ENCODE results near the gene KLRG1.
A peak's percentile ranks its signal among the peaks of the same experiment; 100 is the strongest.

Gene KLRG1

DNA sequence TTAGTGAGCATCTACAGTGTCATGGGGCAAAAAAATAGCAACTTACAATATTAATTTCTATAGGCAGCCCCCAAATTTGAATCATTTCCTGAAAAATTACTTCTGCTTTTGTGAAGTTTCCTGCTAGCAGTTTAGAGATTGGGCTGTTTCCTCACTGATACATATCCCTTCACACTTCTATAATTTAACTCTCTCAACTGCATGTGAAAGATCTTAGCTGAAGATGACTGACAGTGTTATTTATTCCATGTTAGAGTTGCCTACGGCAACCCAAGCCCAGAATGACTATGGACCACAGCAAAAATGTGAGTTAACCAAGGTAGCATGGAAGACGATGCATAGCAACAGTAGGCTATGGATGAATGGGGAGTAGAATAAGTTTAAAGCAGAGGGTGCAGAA lies at the start of gene KLRG1:
TSS of gene KLRG1 (plus strand) at position 134 of the 400 bp plus-strand sequence. CDS start at position 224, 90 bp downstream.
- DNase-seq: peak; percentile 14

DNA sequence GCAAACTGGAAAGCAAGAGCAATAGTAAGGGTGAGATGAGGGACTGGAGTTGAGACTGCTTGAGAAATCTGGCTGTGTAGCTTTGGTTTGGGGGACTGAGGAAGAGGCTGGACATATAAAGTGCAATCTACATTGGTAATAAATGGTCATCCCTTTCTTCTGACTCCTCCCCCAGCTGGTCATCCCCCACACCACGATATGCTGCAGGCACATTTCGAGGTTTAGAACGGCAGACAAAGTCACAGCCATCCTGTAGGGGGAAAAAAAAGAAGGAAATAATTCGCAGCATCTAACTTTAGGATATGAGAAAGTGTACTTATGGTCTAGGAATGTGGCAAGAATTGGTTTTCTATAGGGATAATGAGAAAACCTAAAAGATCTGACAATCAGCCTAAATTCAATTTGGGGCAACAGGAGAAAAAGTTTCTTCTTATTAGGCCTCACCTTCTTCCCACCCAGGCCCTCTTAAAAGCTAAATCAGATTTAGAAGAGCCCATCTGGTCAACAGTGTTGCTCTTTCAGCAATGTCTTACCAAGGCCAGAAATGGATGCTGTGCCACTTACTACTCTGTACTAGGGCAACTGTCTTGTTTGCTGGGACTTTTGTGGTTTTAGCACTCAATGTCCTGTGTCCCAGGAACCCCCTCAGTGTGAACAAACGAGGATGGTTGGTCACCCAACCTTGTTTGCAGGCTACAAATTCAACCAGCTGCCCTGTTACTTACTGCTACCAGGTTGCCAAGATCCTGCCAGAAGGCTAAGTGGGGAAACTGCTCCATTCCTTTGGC lies 47.5 kb upstream of the KLRG1 start:
- no peak for DNase-seq

DNA sequence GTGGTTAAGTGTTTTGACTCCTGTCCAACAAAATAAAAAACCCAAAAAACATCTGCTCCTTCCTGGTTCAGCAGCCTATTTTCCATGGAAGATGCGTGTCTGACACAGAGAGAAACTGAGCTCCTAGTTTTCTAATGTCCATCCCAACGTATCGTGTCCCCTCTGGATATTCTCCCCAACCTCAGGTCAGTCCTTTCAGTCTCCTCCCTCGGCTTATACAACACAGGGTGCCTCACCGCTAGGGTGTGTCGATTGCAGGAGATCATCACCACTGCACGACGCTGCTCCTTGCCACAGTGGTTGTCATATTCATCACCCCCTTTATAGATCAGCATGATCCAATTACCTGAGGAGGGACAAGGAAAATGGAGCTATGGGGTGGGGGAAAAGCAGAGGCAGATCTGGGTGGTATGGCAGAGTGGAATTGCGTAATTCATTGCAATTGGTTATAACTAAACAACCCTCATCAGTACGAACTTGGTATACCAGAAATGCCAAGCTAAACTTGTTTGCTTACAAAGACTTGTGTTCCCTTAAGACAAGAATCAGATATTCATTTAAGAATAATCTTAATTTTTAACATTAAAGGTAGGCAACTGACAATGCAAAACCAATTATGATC lies 45.7 kb upstream of the KLRG1 start:
- no peak for DNase-seq

DNA sequence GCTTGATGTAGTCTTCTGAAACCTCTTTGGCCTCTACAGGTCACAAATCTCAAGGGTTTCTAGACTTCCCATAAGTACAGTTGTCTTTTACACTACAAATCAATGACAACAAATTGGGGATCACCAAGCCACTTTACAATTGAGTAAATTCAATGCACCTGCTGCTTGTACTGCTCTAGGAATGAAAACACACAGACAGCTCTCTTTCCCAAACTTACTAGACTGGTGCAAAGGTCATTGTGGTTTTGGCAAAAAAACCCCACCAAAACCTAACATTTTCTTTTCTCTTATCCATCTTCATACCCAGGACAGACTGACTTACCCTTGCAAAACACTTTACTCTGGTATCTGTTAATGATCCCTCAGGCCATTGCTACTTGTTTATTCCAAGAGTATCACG lies 42.6 kb upstream of the KLRG1 start:
- DNase-seq: no peak

DNA sequence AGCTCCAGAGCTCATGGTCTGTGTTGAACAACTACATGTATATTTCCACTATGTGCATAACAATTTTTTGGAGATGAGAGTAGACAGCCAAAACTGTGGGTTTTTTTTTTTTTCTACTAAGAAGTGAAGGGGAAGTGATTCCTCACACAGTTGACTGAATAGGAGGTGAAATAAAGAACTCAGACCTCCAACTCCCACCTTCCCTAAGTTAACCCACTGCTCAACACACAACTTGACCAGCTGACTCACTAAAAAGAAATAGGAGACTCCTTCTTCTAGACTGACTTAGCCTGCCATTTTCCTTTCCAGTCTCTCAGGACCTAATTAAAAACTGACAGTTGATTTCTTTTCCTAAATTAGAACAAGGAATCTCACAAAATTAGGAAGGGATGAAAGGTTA lies 41.6 kb upstream of the KLRG1 start:
- no peak for DNase-seq

DNA sequence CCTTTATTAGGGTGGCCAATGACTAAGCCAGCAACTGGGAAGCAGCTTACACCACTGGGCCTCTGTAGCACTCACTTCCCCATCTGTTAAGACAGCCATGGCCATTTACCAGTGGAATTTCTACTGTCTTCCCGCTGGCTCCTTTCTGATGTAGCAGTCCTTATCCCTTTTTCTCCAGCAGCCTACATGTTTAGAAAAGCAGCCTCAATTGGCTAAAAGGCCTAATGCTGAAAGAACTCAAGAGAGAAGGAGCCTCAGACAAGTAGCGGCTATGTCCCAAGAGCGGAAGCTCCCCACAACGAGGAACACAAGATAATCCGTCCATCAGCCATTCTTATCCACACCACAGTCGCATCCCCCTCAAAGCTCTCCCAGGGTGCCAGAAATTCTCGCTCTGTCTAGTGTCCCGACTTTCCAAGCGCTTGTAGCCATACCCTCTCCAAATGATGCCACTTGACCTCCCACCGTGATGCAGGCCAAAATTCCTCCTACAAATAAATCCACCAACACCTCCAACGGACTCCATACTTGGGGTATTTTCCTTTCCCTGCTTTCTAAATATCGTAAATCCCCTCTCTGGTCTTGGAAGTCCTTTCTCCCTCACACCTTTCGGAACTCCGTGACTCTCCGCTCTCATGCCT lies 40.5 kb upstream of the KLRG1 start:
- DNase-seq: peak; percentile 32

DNA sequence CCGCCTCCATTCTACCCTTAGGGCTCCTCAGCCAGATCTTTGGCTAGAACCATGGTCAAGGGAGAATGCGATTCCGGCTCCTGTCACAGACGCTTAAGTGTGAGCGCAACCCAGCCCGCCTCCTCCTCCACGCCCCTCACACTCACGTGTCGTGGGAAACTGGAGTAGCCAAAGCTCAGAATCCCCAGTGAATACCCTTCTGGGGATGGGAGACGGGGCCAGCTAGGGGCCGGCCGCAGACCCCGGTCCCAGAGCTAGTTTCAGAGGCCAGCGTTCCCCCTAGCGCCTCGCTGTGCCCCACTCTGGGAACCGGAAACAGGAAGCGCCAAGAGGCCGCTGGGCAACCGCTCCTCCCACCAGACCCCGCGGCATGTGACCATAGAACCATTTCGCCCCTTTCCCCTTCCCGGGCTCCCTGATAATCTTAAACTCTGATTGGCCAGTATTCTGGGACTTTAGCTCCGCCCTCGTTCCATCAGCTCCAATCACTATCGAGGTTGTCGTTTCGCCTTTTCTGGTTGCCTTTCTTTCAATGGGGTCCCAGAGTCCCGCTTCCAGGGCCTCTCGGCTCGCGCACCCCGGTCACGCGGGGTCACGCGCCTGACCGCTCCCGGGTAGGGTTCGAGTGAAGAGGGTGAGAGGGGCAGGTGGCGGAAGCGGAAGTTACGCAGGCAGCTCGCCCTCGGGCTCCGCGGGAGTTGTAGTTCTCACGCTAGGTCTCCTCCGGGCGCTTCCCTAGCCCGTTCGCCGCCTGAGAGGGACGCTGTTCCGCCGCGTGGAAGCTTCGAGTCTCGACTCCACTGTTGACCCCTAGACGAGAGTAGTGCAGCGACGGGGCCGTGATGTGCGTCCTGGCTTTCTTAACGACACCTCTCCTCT lies 39.8 kb upstream of the KLRG1 start, which contains the start of gene M6PR:
TSS of gene M6PR (minus strand) at position 304 of the 879 bp plus-strand sequence. CDS start 3,241 bp downstream, outside the sequence.
- DNase-seq: peak; percentile 92

DNA sequence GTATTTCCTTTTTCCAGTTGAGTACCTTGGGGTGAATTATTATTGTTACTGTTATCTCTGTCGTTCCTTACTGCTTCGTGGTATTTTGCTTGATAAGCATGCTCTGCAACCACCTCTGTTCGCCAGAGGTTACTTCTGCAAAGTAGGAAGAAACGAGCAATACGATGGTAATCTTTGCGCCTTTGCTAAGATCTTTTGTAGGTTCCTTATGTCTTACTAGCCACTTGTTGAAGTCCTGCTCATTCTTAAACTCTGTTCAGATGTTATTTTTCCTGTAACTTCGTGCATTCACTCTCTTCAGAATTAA lies 39.2 kb upstream of the KLRG1 start:
- no peak for DNase-seq

DNA sequence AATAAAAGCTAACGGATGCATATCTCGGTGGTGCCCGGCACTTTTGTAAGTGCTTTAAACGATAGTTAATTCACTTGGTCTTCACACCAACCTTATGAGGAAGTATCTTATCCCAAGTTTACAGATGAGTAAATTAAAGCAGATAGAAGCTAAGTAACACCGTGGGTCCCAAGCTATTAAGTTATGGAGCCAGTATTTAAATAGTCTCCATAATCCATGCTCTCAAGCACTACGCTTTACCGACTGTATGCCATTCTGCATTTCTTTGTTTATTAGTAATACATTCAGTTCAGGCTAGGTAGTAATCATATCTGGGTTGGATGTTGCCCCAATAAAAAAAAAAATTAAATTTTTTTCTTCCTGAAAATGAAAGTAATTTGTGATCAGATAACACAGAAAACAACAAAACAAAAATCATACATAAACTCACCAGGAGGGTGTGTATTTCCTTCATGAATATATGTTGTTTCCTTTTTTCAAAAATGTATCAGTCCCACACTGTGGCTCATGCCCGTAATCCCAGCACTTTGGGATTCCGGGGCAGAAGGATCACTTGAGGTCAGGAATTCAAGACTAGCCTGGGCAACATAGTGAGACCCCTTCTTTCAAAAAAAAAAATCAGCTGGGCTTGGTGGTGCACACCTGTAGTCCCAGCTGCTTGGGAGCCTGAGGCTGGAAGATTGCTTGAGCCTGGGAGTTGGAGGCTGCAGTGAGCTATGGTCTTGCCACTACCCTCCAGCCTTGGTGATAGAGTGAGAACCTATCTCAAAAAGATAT lies 38.5 kb upstream of the KLRG1 start:
- DNase-seq: no peak

DNA sequence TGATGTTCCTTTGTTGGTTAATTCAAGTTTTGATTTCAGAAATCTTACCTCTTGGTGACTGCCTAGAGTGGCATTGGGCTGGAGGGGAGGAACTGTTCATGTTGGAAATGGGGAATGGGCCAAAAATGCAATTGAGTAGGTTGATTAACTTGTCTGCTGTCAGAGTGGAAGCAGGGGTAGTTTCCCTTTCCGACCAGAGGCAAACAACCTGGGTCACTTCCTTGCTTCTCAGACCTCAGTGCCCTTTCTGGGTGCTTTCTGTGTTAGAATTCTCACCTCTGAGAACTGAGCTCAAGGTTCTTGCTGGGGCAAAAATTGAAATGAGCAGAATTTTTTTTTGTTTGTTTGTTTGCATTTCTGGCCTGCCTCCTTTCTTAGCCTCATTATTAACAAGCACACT lies 37.6 kb upstream of the KLRG1 start:
- DNase-seq: no peak

DNA sequence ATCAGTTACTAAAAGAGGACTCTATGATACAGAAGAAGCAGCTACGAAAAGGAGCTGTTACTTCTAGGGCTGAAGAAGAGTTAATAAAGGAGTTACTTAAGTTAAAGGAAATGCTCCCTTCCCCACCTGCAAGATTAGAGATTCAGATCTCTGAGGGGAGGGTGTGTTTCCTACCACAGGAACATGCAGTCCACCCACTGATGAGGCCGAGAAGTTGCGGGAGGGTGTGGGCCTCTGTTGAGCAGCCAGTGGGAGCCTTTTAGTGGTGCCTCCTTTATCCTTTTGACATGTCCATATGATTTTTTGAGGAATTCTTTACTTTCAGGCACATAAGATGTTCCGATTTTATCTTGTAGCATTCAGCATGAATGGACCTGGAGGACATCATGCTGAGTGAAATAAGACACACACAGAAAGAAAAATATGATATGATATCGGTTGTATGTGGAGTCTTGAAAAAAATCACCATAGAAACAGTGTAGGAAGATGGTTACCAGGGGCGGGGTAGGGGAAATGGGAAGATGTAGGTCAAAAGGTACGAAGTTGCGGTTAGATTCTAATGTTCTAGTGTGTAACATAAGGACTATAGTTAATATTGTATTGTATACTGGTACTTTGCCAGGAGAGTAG lies 35.5 kb upstream of the KLRG1 start:
- DNase-seq: no peak

DNA sequence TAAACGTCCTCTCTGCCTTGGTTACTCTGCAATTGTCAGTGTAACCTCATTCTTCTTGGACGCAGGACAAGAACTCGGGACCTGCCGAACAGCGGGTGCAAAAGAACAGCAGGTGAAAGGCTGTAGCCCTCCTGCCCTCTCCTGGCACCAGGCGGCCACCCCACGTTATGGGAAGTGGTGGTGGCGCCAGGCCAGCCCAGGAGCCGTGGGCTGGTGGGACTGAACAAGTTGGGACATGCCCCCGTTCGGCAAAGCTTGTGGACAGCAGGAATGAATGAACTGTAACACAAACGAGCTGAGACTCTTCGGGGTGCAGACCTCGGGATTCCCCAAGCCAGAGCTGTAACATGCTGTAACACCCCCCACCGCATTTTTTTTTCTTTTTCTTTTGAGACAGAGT lies 33.3 kb upstream of the KLRG1 start:
- DNase-seq: no peak

DNA sequence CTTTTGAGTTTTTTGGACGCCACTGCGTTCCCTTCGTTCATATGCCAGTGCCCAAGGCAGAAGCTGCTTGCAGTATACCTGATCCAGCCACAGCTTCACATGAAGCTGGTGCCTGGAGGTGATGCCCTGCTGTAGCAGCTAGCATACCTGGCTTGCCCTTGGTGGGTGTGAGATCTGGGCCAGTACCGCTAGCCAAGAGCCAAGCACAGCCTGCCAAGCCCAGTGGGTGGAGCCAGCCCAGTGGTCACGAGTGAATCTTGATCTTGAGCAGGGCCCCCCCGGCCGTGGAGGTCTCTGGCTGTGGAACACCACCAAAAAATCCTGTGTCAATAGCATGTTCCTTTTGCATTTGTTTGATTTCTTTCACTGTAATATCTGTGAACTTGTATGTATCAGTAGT lies 32.6 kb upstream of the KLRG1 start:
- no peak for DNase-seq

DNA sequence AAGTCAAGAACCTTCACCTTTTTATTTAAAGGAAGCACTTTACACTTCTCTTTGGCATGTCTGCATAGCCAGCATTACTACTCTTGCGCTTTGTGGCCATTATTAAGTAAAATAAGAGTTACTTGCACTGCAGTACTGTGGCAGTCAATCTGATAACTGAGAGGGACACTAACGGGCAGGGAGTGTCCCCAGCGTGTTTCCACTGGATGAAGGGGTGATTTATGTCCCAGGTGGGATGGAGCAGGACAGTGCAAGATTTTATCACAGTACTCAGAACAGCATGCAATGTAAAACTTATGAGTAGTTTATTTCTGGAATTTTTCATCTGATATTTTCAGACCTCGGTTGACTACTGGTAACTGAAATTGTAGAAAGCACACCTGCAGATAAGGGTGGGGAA lies 31.8 kb upstream of the KLRG1 start:
- no peak for DNase-seq

DNA sequence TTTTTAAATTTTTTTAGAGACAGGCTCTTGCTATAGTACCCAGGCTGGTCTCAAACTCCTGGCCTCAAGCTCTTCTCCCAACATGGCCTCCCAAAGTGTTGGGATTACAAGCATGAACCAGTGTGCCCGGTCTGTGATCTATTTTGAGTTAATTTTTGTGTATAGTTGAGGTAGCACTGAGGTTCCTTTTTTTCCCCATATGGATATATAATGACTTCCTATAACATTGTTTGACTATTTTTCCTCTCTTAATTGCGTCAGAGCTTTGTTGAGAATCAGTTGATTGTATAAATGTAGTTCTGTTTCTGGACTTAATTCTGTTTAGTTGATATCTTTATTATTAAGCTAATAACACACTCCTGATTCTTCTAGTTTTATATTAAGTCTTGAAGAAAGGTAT lies 31.3 kb upstream of the KLRG1 start:
- peak; percentile 5 for DNase-seq

DNA sequence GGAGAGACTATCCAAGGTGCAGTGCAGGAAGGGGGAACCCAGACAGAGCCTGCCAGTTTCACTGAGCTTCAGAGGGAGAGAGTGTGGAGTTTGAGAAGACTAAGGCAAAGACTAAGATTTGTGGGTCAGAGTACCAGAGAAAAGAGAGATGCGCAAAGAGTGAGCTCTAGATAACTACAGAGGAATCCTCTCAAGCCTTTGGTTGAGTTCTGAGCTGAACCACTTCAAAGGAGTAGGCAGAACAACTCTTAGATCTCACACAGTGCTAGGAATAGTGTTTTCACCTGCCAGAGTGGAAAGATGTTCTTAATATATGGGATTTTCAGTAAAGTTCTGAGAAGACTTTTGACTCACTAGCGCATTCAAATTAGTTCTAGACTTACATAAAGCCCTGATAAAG lies 29.2 kb upstream of the KLRG1 start:
- DNase-seq: no peak

DNA sequence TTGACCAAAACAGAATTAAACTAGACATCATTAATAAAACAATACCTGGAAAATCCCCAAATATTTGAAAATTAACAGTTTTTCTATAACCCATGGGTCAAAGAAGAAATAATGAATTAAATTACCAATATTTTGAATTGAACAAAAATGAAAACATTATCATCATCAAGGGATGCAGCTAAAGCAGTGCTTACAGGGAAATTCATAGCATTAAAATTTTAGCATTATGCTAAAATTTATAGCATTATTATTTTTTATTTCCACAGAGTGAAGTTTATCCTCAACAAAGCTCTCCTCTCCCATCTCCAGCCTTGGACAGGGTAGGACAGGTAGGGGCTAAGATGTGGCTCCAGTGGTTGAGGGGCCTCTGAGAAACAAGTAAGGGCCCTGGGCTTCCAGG lies 20.6 kb upstream of the KLRG1 start:
- DNase-seq: no peak

DNA sequence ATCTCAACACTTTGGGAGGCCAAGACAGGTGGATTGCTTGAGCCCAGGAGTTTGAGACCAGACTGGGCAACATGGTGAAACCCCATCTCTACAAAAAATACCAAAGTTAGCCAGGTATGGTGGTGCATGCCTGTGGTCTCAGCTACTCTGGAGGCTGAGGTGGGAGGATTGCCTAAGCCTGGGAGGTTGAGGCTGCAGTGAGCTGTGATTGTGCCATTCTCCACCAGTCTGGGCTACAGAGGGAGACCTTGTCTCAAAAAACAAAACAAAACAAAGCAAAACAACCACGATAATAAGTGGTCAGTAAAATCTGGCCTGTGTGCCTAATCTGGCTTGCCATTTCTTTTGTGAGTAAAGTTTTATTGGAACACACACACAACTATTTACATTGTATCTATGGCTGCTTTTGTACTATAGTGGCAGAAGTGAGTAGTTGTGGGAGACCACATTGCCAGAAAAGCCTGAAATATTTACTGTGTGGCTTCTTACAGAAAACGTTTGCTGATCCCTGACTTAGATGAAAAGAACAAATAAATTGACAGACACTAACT lies 19.4 kb upstream of the KLRG1 start:
- DNase-seq: no peak

DNA sequence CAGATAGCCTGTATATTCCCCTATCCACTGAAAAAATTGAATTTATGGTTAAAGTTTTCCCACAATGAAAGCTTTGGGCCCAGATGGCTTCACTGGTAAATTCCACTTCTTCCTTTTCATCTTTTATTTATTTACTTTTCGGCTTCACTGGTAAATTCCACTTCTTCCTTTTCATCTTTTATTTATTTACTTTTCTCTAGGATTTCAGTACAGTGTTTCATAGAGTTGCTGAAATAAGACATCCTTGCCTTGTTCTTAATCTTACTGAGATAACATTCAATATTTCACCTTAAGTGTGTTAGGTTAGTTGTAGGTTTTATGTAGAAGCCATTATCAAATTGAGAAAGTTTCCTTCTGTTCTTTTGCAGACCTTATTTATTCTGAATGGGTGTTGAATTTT lies 18.9 kb upstream of the KLRG1 start:
- no peak for DNase-seq

DNA sequence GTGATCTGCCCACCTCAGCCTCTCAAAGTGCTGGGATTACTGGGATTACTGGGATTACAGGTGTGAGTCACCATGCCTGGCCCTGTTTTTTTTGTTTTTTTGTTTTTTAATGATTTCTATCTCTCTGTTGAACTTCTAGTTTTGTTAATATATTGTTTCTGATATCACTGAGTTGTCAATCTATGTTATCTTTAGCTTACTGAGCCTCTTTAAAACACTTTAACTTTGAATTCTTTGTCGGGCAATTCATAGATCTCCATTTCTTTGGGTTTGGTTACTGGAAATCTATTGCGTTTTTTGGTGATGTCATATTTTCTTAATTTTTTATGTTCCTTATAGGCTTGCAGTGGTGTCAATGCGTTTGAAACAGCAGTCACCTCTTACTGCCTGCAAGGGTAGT lies 9.2 kb upstream of the KLRG1 start:
- DNase-seq: no peak

DNA sequence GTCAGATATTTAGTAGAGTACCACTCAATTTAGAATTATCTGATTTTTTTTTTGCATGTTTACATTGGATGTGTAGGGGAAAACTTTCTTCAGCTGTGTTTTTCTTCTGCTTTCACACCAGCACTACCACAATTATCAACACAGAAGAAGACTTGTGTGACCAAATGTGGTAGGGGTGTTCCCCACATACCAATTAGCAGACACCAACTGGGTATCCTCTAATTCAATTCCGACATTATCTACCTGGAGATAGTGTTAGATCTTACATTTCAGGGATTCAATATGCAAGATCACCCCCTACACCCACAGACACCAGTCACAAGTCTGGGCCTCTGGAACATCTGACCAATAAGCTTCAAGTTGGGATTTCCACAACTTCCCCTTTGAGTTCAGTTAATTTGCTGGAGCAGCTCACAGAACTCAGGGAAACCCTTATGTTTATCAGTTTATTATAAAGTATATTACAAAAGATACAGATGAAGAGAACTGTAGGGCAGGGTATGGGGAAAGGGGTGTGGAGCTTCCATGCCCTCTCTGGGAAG lies 4.1 kb upstream of the KLRG1 start:
- DNase-seq: no peak

All from GF-D8 (cell line).